RPMI8226 (cell line): ENCODE results near the gene ARL2BP.
"Not testable (repeated sequence)": the region's sequence is repeated elsewhere in the genome, so short reads cannot be mapped to it uniquely, and the experiment has no call there.

Experiments
- DNase-seq: peaks from one replicate; pipeline ENCODE4 v3.0.0-alpha.2; 2015

ARL2BP gene

DNA sequence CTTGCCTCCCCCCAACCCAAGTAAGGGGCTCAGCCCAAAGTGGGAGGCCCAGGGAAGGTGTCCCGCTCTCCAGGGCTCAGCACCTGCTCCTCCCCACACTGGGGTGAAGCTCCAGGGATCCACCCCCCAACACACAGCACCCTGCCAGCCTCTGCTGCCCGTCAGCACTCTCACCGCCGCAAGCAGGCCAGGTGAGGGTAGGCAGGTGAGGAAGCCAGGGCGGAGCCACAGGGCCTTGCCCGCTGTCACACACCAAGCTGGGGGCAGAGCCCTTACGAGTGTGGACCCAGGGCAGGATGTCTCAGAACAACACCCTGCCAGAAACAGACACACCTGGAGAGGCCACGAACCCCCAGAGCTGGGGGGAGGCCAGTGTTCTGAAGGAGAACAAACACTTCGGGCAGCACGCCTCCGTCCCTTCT, 19.9 kb downstream of the ARL2BP start:
- no peak for DNase-seq

- no peak for DNase-seq
These were observed 20.9 kb downstream of the ARL2BP start for GRCh38 chr16:57265850-57266530.

GRCh38 chr16:57266531-57267260, 21.6 kb downstream of the ARL2BP start:
- no peak for DNase-seq

GRCh38 chr16:57267343-57267742, 22.3 kb downstream of the ARL2BP start:
- DNase-seq, result not testable (repeated sequence)

DNA sequence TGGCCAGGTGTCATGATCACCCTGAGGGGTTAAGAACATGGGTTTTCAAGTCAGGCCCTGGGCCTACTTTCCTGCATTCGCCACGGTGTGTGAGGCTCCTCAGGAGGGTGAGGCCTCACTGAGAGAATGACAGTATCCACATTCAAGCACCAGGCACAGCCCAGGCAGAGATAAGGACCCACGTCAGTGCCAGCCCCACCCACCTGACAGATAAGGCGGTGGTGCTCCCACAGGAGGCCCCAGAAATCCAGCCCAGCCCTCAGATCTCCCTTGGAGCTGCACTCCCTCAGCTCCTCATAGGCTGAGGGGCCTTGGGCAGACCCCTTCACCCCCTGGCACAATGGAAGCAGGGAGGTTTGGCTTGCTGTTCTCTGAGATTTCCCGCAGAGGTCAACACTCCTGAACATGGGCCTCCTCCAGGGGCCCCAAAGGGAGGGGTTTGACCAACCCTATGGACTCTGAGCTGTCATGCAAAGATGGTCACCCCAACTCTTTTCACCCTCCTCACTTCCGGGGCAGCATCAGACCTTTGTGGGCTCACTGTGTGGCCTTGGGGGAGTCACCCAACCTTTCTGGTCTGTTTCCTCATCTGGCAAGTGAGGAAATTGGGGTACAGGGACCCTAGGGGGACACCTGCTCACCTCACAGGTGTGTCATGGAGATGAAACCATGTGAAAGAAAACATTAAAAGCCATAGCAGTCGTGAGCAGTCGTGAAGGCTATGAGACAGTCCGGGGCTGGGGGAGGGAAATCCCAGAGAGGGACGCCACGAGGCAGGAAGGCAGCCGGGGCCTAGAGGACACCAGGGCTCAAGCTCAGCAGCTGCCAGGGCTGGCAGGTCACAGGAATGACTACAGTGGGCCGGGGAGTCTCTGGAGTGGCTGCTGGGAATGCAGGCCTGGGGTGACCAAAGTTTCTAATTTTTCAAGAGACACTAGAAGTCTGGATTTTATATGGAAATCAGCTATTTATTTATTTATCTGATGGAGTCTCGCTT, 24.0 kb downstream of the ARL2BP start:
- no peak for DNase-seq

GRCh38 chr16:57270221-57271062, 25.4 kb downstream of the ARL2BP start:
- no peak for DNase-seq

- DNase-seq, result no peak
These were observed 25.9 kb downstream of the ARL2BP start for GRCh38 chr16:57271063-57271345.

GRCh38 chr16:57271867-57272495, 26.9 kb downstream of the ARL2BP start:
- DNase-seq, result no peak

GRCh38 chr16:57273359-57273758, 28.3 kb downstream of the ARL2BP start:
- DNase-seq, result no peak

- no peak for DNase-seq
These were observed 28.8 kb downstream of the ARL2BP start for GRCh38 chr16:57273826-57274225.

- DNase-seq, result not testable (repeated sequence)
These were observed 30.9 kb downstream of the ARL2BP start for GRCh38 chr16:57275946-57276345.

DNA sequence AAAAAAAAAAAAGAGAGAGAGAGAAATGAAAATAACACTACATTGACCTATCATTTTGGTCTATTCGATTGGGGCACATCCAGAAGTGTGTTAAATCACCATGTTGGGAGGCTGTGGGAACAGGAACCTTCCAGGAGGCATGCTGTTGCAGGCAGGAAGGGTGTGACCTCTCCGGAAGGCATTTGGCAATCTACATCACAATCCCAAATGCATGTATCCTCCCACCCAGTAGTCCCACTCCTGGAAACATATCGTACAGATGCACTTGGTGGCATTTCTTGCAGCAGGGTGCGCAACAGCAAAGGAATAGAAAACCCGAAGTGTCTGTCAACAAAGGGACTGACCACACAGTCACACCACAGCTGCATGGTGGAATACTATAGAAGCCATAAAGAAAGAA, 31.5 kb downstream of the ARL2BP start:
- peak; percentile 26 for DNase-seq

GRCh38 chr16:57277586-57277985, 32.5 kb downstream of the ARL2BP start:
- DNase-seq, result peak; percentile 91

- no peak for DNase-seq
These were observed 33.4 kb downstream of the ARL2BP start for GRCh38 chr16:57278494-57278893.

- no peak for DNase-seq
These were observed 35.0 kb downstream of the ARL2BP start for GRCh38 chr16:57279780-57280638.

GRCh38 chr16:57281791-57282190, 36.7 kb downstream of the ARL2BP start:
- DNase-seq, result no peak

GRCh38 chr16:57282510-57283213, 37.6 kb downstream of the ARL2BP start:
- no peak for DNase-seq

DNA sequence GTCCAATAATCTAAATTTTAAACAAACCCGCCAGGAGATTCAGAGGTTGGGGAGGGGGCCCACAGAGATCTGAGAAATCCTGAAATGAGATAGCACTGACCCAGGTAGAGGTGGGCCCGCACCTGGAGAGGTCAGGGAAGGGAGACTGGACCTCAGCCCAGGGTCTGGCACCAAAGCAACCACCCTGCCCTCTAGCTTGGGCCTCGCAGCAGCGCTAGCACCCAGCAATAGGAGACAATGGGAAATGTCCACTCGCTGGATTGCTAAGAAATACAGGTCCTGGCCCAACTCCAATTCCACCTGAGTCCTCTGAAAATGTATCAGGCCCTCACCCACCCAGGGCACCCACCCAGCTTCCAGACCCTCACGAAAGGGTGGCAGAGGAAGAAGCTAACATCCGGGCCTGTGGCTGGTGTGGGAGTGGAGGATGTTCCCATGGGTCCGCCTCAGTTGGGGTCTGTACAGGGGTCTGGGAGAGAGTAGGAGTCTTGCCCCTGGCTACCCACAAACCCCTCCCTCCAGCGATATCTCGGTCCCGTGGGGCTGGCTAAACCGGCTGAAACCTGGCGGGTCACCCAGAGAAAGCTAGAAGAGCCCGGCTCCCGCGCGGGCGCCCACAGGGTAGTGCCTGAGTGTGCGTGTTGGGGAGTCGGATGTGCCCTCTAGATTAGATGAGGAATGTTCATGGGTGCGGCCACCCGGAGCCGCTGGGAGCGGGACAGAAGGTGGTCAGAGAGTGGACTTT, 38.3 kb downstream of the ARL2BP start:
- DNase-seq, result no peak

DNA sequence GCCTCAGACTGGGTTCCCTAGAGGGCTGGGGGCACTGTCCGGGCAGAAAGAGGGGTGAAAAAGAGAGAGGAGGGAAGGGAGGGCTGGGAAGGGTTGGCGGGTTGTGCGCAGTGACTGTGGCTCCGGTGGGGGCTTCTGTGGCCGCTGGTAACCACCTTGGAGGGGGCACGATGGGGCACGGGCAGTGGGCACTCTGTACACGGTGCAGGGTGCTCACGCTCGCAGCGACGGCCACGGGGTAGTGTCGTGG, 38.8 kb downstream of the ARL2BP start:
- no peak for DNase-seq
